Thoracic aorta (tissue), 2 donors: ENCODE data around the gene SUPT4H1. TPM values are rescaled to one million over a fixed set of nuclear protein-coding genes. Genes with fewer than 3 reads are reported as not detected.
A peak's percentile ranks its signal among the peaks of the same experiment; 100 is the strongest.

ENCODE experiments used
- ATAC-seq: fragments of 150-250 bp; one replicate; pipeline ENCODE4 v1.8.0; 2017; ENCODE audit warnings: low read depth; ENCODE audit not compliant: insufficient number of reproducible peaks, low FRiP score
- DNase-seq: peaks from one replicate; pipeline ENCODE4 v3.0.0-alpha.2; 2020; ENCODE audit warnings: low spot score
- H3K27ac ChIP-seq, 2 donors: fragments of 200-600 bp; sonication (generic); 1 replicate in 1 of 2; 2 replicates in 1 of 2; pipeline ENCODE4 v1.5.1; 2016; ENCODE audit warnings: mild to moderate bottlenecking in 2 of 2, moderate library complexity in 2 of 2
- H3K27me3 ChIP-seq: fragments of 200-600 bp; sonication (generic); replicated peaks from 2 replicates; pipeline ENCODE4 v1.6.0; 2016; ENCODE audit warnings: mild to moderate bottlenecking; ENCODE audit not compliant: insufficient read depth
- H3K36me3 ChIP-seq: fragments of 200-600 bp; sonication (generic); one replicate; pipeline ENCODE4 v1.5.1; 2016
- H3K4me1 ChIP-seq, 2 donors: fragments of 200-600 bp; sonication (generic); 1 replicate in 1 of 2; 2 replicates in 1 of 2; pipeline versions ENCODE4 v1.5.1 to v1.6.0; 2016; ENCODE audit warnings: low read depth in 2 of 2, mild to moderate bottlenecking in 1 of 2; ENCODE audit not compliant: control insufficient read depth in 1 of 2
- H3K4me3 ChIP-seq: fragments of 200-600 bp; sonication (generic); 2 replicates; pipeline ENCODE4 v1.5.1; 2016; ENCODE audit warnings: mild to moderate bottlenecking
- H3K9me3 ChIP-seq: fragments of 200-600 bp; sonication (generic); 2 replicates; pipeline ENCODE4 v1.5.1; 2016
- CTCF ChIP-seq: fragments of 200-600 bp; sonication (generic); IDR thresholded peaks from one replicate; pipeline ENCODE4 v1.5.1; 2019; ENCODE audit warnings: antibody characterized with exemption
- total RNA-seq, 2 donors: library from RNA; depleted of rRNA; stranded (reverse); fragments of >200 nt; gene quantifications; one replicate each; pipeline versions ENCODE4 v1.1.0 to v1.2.3, GENCODE V29; 2016

Gene SUPT4H1
- total RNA-seq, 2 donors from 2014 or later: 30.6 to 37.3 TPM

GRCh38 chr17:58326609-58327362 is 25.2 kb downstream of the SUPT4H1 start:
- no peak overlapping the region for H3K27ac ChIP-seq
- H3K36me3 ChIP-seq: no peaks in the 10 kb centered on the region
- H3K27me3 ChIP-seq: no peaks in the 10 kb centered on the region
- DNase-seq: no peak
- ATAC-seq: no peak
- no peaks in the 10 kb centered on the region for H3K9me3 ChIP-seq
- no peak for TF ChIP-seq CTCF
- H3K4me1 ChIP-seq: peaks cover 6 to 22% of the 10 kb centered on the region in 2 donors
- H3K4me3 ChIP-seq: no peak overlapping the region

- peaks cover 6 to 22% of the 10 kb centered on the region in 2 donors for H3K4me1 ChIP-seq
These were observed 26.0 kb downstream of the SUPT4H1 start for GRCh38 chr17:58325976-58326468.

GRCh38 chr17:58325289-58325726 is 26.7 kb downstream of the SUPT4H1 start:
- no peaks in the 10 kb centered on the region for H3K36me3 ChIP-seq
- TF ChIP-seq CTCF: no peak
- H3K27ac ChIP-seq: no peak overlapping the region
- peaks cover 6 to 22% of the 10 kb centered on the region in 2 donors for H3K4me1 ChIP-seq
- ATAC-seq (no peak), DNase-seq (no peak)
- peak overlapping the region; percentile 87 for H3K4me3 ChIP-seq
- no peaks in the 10 kb centered on the region for H3K9me3 ChIP-seq
- H3K27me3 ChIP-seq: no peaks in the 10 kb centered on the region

More at GRCh38 chr17:58325976-58326468, 26.0 kb downstream of the SUPT4H1 start:
- no peak overlapping the region for H3K27ac ChIP-seq
- no peaks in the 10 kb centered on the region for H3K27me3 ChIP-seq
- H3K36me3 ChIP-seq: no peaks in the 10 kb centered on the region
- ATAC-seq: no peak
- H3K9me3 ChIP-seq: no peaks in the 10 kb centered on the region
- DNase-seq: no peak
- H3K4me3 ChIP-seq: no peak overlapping the region
- TF ChIP-seq CTCF: no peak

GRCh38 chr17:58324409-58325288 is 27.4 kb downstream of the SUPT4H1 start:
- DNase-seq: no peak
- Histone ChIP-seq H3K9me3 (no peaks in the 10 kb centered on the region), H3K27ac (peak overlapping the region; percentile 42 to 63), H3K4me3 (peak overlapping the region; percentile 87), H3K27me3 (no peaks in the 10 kb centered on the region), H3K4me1 (peaks cover 6 to 22% of the 10 kb centered on the region in 2 donors), H3K36me3 (no peaks in the 10 kb centered on the region)
- ATAC-seq: peak; percentile 31
- no peak for TF ChIP-seq CTCF

DNA sequence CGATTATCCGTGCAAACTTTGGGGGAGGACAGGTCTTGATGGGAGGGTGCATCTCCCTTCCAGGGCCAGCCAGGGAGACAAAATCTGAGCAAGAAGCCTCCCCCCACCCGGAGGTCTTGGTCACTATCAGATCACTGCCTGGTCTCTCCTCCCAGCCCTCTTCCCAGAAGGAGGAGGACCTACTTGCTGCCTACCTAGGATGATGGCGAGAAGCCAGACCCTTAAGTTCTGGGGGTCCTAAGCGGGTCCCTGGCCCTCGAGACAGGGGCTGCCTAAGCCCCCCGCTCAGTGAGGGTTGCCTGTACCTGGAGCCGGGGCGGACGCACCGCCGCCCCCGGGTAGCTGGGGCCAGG is 28.0 kb downstream of the SUPT4H1 start:
- no peaks in the 10 kb centered on the region for H3K36me3 ChIP-seq
- no peak for TF ChIP-seq CTCF
- peak overlapping the region; percentile 87 for H3K4me3 ChIP-seq
- H3K9me3 ChIP-seq: no peaks in the 10 kb centered on the region
- peaks cover 6 to 22% of the 10 kb centered on the region in 2 donors for H3K4me1 ChIP-seq
- no peaks in the 10 kb centered on the region for H3K27me3 ChIP-seq
- DNase-seq (no peak), ATAC-seq (no peak)
- peak overlapping the region; percentile 42 to 63 for H3K27ac ChIP-seq
